B cell (primary cell): ENCODE measurements around the gene METTL26. TPM values are rescaled to one million over a fixed set of nuclear protein-coding genes. Genes with fewer than 3 reads are reported as not detected.

Experiments
- ATAC-seq: fragments of 200-7000 bp; cut with Tn5 transposase; one replicate; pipeline ENCODE4 v1.10.0; 2021; ENCODE audit warnings: low read depth, mild to moderate bottlenecking, moderate number of reproducible peaks, moderate library complexity
- CTCF ChIA-PET: fragments of 350-600 bp; sonication (Branson Sonifier 250); formaldehyde crosslinking; loops from one replicate; lab custom pipeline; 2021; ENCODE audit warnings: antibody characterized with exemption, inconsistent platforms; lab: Charles Lee
- POLR2A ChIA-PET: fragments of 350-600 bp; sonication (Branson Sonifier 250); formaldehyde crosslinking; loops from one replicate; lab custom pipeline; 2021; ENCODE audit warnings: antibody characterized with exemption; lab: Charles Lee
- DNase-seq: peaks from one replicate; pipeline ENCODE4 v3.0.0; 2013
- H2AFZ ChIP-seq: 2 replicates; pipeline ENCODE4 v1.6.1; 2012; ENCODE audit warnings: mild to moderate bottlenecking, low read depth, low read length; ENCODE audit not compliant: insufficient read depth, poor library complexity, severe bottlenecking
- H3K27ac ChIP-seq, 2 donors: 1 replicate in 1 of 2; 2 replicates in 1 of 2; pipeline ENCODE4 v1.5.1; 2012 to 2013; ENCODE audit warnings: low read length in 2 of 2, mild to moderate bottlenecking in 2 of 2, moderate library complexity in 1 of 2
- H3K27me3 ChIP-seq, 4 experiments: fragments of 200-600 bp in 1 of 4; sonication (generic) in 1 of 4; replicated peaks in 1 of 4; 1 replicate in 2 of 4; 2 replicates in 2 of 4; pipeline versions ENCODE4 v1.6.1 to v1.7.0; 2013 to 2016; ENCODE audit warnings: low read length in 3 of 4, mild to moderate bottlenecking in 2 of 4, mixed read lengths in 1 of 4, moderate library complexity in 1 of 4; ENCODE audit not compliant: insufficient read depth in 4 of 4, control insufficient read depth in 3 of 4; ENCODE audit errors: control extremely low read depth in 1 of 4
- H3K36me3 ChIP-seq, 2 experiments: replicated peaks in 1 of 2; 1 replicate in 1 of 2; 2 replicates in 1 of 2; pipeline versions ENCODE4 v1.6.1 to v1.7.1; 2013; ENCODE audit warnings: low read length in 1 of 2; ENCODE audit not compliant: insufficient read depth in 2 of 2, control insufficient read depth in 1 of 2; ENCODE audit errors: control extremely low read depth in 1 of 2, extremely low read depth in 1 of 2
- H3K4me1 ChIP-seq, 2 donors: fragments of 200-600 bp in 1 of 2; sonication (generic) in 1 of 2; 1 replicate in 1 of 2; 2 replicates in 1 of 2; pipeline versions ENCODE4 v1.5.1 to v1.6.1; 2013 to 2017; ENCODE audit warnings: low read length in 2 of 2; ENCODE audit not compliant: control insufficient read depth in 2 of 2, insufficient read depth in 2 of 2
- H3K4me2 ChIP-seq: replicated peaks from 2 replicates; pipeline ENCODE3; 2012; ENCODE audit warnings: mild to moderate bottlenecking, low read depth, low read length; ENCODE audit not compliant: poor library complexity, severe bottlenecking
- H3K4me3 ChIP-seq, 5 experiments: fragments of 200-600 bp in 1 of 5; sonication (generic) in 1 of 5; 1 replicate in 3 of 5; 2 replicates in 2 of 5; pipeline versions ENCODE4 v1.5.1 to v1.7.0; 2011 to 2016; ENCODE audit warnings: low read length in 4 of 5, mild to moderate bottlenecking in 4 of 5, low read depth in 2 of 5, control low read depth in 1 of 5, moderate library complexity in 1 of 5; ENCODE audit not compliant: insufficient read depth in 1 of 5; ENCODE audit errors: control extremely low read depth in 1 of 5, extremely low read depth in 1 of 5
- H3K79me2 ChIP-seq: fragments of 200-600 bp; sonication (generic); one replicate; pipeline ENCODE4 v1.6.0; 2016; ENCODE audit warnings: low read length; ENCODE audit not compliant: control insufficient read depth, insufficient read depth
- H3K9ac ChIP-seq: fragments of 200-600 bp; sonication (generic); 2 replicates; pipeline ENCODE4 v1.6.1; 2017; ENCODE audit warnings: mild to moderate bottlenecking, low read length, moderate library complexity
- H3K9me3 ChIP-seq, 3 donors: one replicate each; pipeline versions ENCODE4 v1.6.1 to v1.7.1; 2013; ENCODE audit warnings: low read length in 2 of 3; ENCODE audit not compliant: control insufficient read depth in 2 of 3, insufficient read depth in 1 of 3; ENCODE audit errors: control extremely low read depth in 1 of 3
- H4K20me1 ChIP-seq: 2 replicates; pipeline ENCODE4 v1.6.0; 2012; ENCODE audit warnings: mild to moderate bottlenecking, low read length; ENCODE audit not compliant: insufficient read depth, control insufficient read depth, poor library complexity, severe bottlenecking
- H3K27ac Mint-ChIP-seq: one replicate; pipeline ENCODE4 v1.8.0; 2021; ENCODE audit warnings: mixed read lengths
- H3K27me3 Mint-ChIP-seq: one replicate; pipeline ENCODE4 v1.8.0; 2021; ENCODE audit warnings: mixed read lengths
- H3K4me1 Mint-ChIP-seq: one replicate; pipeline ENCODE4 v1.8.0; 2021; ENCODE audit warnings: mixed read lengths
- H3K4me3 Mint-ChIP-seq: one replicate; pipeline ENCODE4 v1.8.0; 2021; ENCODE audit warnings: mixed read lengths
- H3K9me3 Mint-ChIP-seq: one replicate; pipeline ENCODE4 v1.8.0; 2022; ENCODE audit warnings: mixed read lengths; ENCODE audit not compliant: insufficient read depth
- EZH2 ChIP-seq: IDR thresholded peaks from 2 replicates; pipeline ENCODE4 v1.6.1; 2012; ENCODE audit warnings: borderline replicate concordance, low read depth, mild to moderate bottlenecking, moderate library complexity, low read length; ENCODE audit not compliant: insufficient read depth, poor library complexity, severe bottlenecking
- WGBS: methylation state at CpG from one replicate; pipeline ENCODE4 v1.1.5; 2013; ENCODE audit warnings: missing lambda C conversion rate; ENCODE audit not compliant: insufficient coverage; 5-methylcytosine and 5-hydroxymethylcytosine counted together
- intact Hi-C: fragments of 100-400 bp; cut with micrococcal nuclease; formaldehyde crosslinking; loops from one replicate; pipeline ENCODE4 v1.10.0; 2022
- polyA plus RNA-seq: library from polyadenylated mRNA; depleted of rRNA; stranded (reverse); fragments of >200 nt; gene quantifications from 2 replicates; pipeline ENCODE4 v1.2.3, GENCODE V29; 2012
- total RNA-seq, 2 donors: library from RNA; stranded (reverse); fragments of 120-200 nt in 1 of 2; gene quantifications; 1 replicate in 1 of 2; 2 replicates in 1 of 2; pipeline versions ENCODE4 v1.2.3 to v1.2.4, GENCODE V29; 2013 to 2022
- TF ChIP-seq, protein P1 (sequence below): fragments of 200-600 bp; IDR thresholded peaks from one replicate; pipeline ENCODE4 v1.8.0; 2022; ENCODE audit warnings: antibody characterized with exemption, mild to moderate bottlenecking

Gene METTL26
- total and polyA plus RNA-seq, 2 donors (not counting 1 experiment from before 2014, with no cell fraction given) = 56.6 to 140 TPM

DNA sequence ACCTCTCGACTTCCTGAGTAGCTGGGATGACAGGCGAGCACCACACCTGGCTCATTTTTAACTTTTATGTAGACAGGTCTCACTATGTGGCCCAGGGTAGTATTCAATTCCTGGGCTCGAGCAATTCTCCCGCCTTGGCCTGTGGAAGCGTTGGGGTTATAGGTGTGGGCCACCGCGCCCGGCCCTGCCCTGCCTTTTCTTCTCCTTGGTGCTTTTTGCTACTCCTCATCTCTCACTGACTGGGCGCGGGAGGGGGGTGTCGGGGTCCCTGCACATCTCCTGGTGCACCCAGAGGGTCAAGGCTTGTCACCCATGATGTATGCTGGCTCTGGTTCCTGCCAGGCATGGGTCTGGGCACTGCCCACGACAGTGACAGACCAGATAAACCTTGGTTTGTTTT lies 8.5 kb upstream of the METTL26 start:
- peaks cover 23% of the 10 kb centered on the region for H3K4me1 Mint-ChIP-seq
- Histone ChIP-seq H3K4me3 (no peak overlapping the region), H3K27ac (no peak overlapping the region), H4K20me1 (peaks cover 14% of the 10 kb centered on the region), H3K36me3 (no peaks in the 10 kb centered on the region), H3K9me3 (peaks cover 0 to 2% (median 0%) of the 10 kb centered on the region in 3 donors), H3K4me1 (peaks cover 22 to 36% of the 10 kb centered on the region in 2 donors), H3K79me2 (peaks cover 14% of the 10 kb centered on the region), H3K27me3 (no peaks in the 10 kb centered on the region), H3K9ac (no peak overlapping the region), H3K4me2 (no peak overlapping the region), H2AFZ (no peak overlapping the region)
- H3K9me3 Mint-ChIP-seq = no peaks in the 10 kb centered on the region
- H3K4me3 Mint-ChIP-seq = peak overlapping the region; percentile 34
- no peaks in the 10 kb centered on the region for H3K27me3 Mint-ChIP-seq
- intact Hi-C loops = no loop called here
- TF ChIP-seq EZH2 = no peak
- TF ChIP-seq, protein P1, sequence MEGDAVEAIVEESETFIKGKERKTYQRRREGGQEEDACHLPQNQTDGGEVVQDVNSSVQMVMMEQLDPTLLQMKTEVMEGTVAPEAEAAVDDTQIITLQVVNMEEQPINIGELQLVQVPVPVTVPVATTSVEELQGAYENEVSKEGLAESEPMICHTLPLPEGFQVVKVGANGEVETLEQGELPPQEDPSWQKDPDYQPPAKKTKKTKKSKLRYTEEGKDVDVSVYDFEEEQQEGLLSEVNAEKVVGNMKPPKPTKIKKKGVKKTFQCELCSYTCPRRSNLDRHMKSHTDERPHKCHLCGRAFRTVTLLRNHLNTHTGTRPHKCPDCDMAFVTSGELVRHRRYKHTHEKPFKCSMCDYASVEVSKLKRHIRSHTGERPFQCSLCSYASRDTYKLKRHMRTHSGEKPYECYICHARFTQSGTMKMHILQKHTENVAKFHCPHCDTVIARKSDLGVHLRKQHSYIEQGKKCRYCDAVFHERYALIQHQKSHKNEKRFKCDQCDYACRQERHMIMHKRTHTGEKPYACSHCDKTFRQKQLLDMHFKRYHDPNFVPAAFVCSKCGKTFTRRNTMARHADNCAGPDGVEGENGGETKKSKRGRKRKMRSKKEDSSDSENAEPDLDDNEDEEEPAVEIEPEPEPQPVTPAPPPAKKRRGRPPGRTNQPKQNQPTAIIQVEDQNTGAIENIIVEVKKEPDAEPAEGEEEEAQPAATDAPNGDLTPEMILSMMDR = no peak
- H3K27ac Mint-ChIP-seq = no peak overlapping the region
- ChIA-PET POLR2A (no interaction called here), CTCF (no interaction called here)
- DNase-seq (no peak), ATAC-seq (no peak)
- 98% methylated on average over 11 of the region's 12 CpGs for WGBS

DNA sequence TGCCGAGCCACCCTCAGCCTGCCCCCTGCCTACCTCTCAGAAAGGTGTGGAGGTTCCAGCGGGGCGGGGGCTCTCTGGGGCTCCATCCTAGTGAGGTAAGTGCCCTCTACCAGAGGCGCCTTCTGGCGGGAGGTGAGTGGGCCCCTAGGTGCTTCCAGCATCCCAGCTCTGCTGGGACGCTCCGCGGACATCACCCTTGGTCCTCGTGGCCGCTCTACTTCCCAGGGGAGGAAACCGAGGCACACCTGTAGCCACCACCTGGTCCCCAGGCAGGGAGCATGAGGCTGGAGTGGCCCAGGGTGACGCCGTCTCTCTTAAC lies 6.9 kb upstream of the METTL26 start:
- ChIA-PET CTCF (no interaction called here), POLR2A (interaction anchor here (0.7 kb wide), 1 partner anchor 1479 kb away, joined by 5 read pairs; no protein-coding TSS in a partner anchor)
- no peaks in the 10 kb centered on the region for H3K27me3 Mint-ChIP-seq
- H4K20me1 ChIP-seq = peaks cover 14% of the 10 kb centered on the region
- H3K9me3 ChIP-seq = no peaks in the 10 kb centered on the region
- 89% methylated on average over 10 of the region's 13 CpGs for WGBS
- H3K4me2 ChIP-seq = peak overlapping the region; percentile 87
- H3K4me3 Mint-ChIP-seq = peak overlapping the region; percentile 74
- no peaks in the 10 kb centered on the region for H3K36me3 ChIP-seq
- H3K4me1 ChIP-seq = peaks cover 19 to 41% of the 10 kb centered on the region in 2 donors
- H3K27ac ChIP-seq = peak overlapping the region in 1 of 2 donors; percentile 33
- H2AFZ ChIP-seq = no peak overlapping the region
- ATAC-seq (no peak), DNase-seq (no peak)
- H3K27me3 ChIP-seq = no peaks in the 10 kb centered on the region
- intact Hi-C loops = no loop called here
- H3K9me3 Mint-ChIP-seq = no peaks in the 10 kb centered on the region
- H3K4me3 ChIP-seq = peak overlapping the region in 3 of 5 experiments; percentile 40 to 75 (median 55)
- peak overlapping the region; percentile 61 for H3K27ac Mint-ChIP-seq
- peak overlapping the region; percentile 73 for H3K9ac ChIP-seq
- H3K4me1 Mint-ChIP-seq = peaks cover 24% of the 10 kb centered on the region
- TF ChIP-seq EZH2 = no peak
- TF ChIP-seq, protein P1 = no peak
- H3K79me2 ChIP-seq = peaks cover 14% of the 10 kb centered on the region
